Mesendoderm (in vitro differentiated cells): ENCODE data around the gene MOK.

Source experiments
- DNase-seq: peaks from one replicate; pipeline ENCODE4 v3.0.0; 2013
- H2AK5ac ChIP-seq: 2 replicates; pipeline ENCODE4 v1.6.1; 2013; ENCODE audit warnings: low read length, inconsistent platforms
- H2BK120ac ChIP-seq: 2 replicates; pipeline ENCODE4 v1.6.1; 2013; ENCODE audit warnings: low read depth, mild to moderate bottlenecking, low read length, moderate library complexity, mixed read lengths
- H2BK15ac ChIP-seq: replicated peaks from 2 replicates; pipeline ENCODE4 v1.6.1; 2013; ENCODE audit warnings: low read depth, mild to moderate bottlenecking, moderate library complexity
- H2BK5ac ChIP-seq: 2 replicates; pipeline ENCODE4 v1.6.1; 2013; ENCODE audit warnings: low read length, inconsistent platforms
- H3K18ac ChIP-seq: 2 replicates; pipeline ENCODE4 v1.6.1; 2013; ENCODE audit warnings: mild to moderate bottlenecking, low read length, mixed read lengths
- H3K23ac ChIP-seq: one replicate; pipeline ENCODE4 v1.6.1; 2013; ENCODE audit warnings: low read length
- H3K27ac ChIP-seq: 2 replicates; pipeline ENCODE4 v1.5.1; 2013; ENCODE audit warnings: low read depth, mild to moderate bottlenecking, inconsistent platforms, low read length, moderate library complexity
- H3K27me3 ChIP-seq: 2 replicates; pipeline ENCODE4 v1.6.1; 2013; ENCODE audit warnings: low read length, control low read depth, mild to moderate bottlenecking, inconsistent platforms; ENCODE audit not compliant: insufficient read depth, poor library complexity
- H3K36me3 ChIP-seq: 2 replicates; pipeline ENCODE4 v1.6.1; 2013; ENCODE audit warnings: low read length, inconsistent platforms; ENCODE audit not compliant: control insufficient read depth, insufficient read depth
- H3K4ac ChIP-seq: one replicate; pipeline ENCODE4 v1.6.1; 2013; ENCODE audit warnings: low read depth, mild to moderate bottlenecking, low read length, moderate library complexity
- H3K4me1 ChIP-seq: 2 replicates; pipeline ENCODE4 v1.6.1; 2013; ENCODE audit warnings: low read depth, low read length, inconsistent platforms; ENCODE audit not compliant: control insufficient read depth
- H3K4me2 ChIP-seq: 2 replicates; pipeline ENCODE4 v1.6.1; 2013; ENCODE audit warnings: low read length
- H3K4me3 ChIP-seq: 2 replicates; pipeline ENCODE4 v1.5.1; 2013; ENCODE audit warnings: mild to moderate bottlenecking, low read length
- H3K56ac ChIP-seq: one replicate; pipeline ENCODE4 v1.6.1; 2013; ENCODE audit warnings: low read length
- H3K79me1 ChIP-seq: 2 replicates; pipeline ENCODE4 v1.6.1; 2013; ENCODE audit warnings: low read length, inconsistent platforms
- H3K79me2 ChIP-seq: 2 replicates; pipeline ENCODE4 v1.6.1; 2013; ENCODE audit warnings: mild to moderate bottlenecking, low read length; ENCODE audit not compliant: control insufficient read depth, insufficient read depth
- H3K9ac ChIP-seq: 2 replicates; pipeline ENCODE4 v1.6.1; 2013; ENCODE audit warnings: low read length, inconsistent platforms
- H4K5ac ChIP-seq: one replicate; pipeline ENCODE4 v1.6.1; 2013; ENCODE audit warnings: low read length
- H4K8ac ChIP-seq: one replicate; pipeline ENCODE4 v1.6.1; 2013; ENCODE audit warnings: low read depth, mild to moderate bottlenecking, control low read depth, low read length, moderate library complexity
- WGBS: extraction: QIAGEN DNeasy Blood & Tissue Kit; methylation state at CpG from one replicate; pipeline ENCODE4 v1.1.7; 2013; ENCODE audit warnings: low lambda C conversion rate, missing lambda C conversion rate; ENCODE audit not compliant: insufficient coverage; ENCODE audit errors: extremely low coverage; 5-methylcytosine and 5-hydroxymethylcytosine counted together

The MOK gene

DNA sequence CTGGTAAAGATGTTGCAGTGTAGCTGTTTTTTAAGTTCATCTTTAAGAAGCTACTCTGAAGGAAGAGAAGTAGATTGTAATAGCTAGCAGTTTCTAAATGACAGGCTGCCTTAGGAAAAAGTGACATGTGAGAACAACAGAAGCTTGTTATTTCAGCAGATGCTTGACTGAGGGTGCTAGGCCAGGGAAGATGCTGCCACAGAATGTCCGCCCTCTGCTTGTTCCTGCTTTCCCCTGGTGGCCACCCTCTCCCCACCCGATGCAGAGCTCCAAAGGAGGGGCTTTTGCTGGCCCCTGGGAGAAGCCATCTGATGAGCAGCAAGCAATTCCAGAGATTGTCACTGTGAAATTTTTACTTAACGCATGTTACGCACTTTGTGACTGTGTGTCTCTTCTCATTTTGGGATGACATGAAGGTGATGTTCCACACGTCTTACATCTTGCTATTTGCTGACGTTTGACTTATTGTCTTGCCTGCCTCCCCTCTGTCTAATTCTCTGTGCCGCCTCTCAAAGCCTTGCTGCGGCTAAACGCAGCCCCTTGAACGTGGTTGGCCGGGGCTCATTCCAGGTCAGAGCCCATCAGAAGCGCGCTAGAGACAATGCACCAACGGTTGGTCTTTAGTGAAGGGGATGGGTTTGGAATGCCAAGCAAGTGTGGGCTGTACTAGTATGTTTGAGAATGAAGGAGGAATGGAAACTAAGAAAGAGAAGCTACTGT is 120.5 kb downstream of the MOK start:
- no peak overlapping the region for H4K8ac ChIP-seq
- no peak overlapping the region for H3K23ac ChIP-seq
- H4K5ac ChIP-seq, result no peak overlapping the region
- no peak overlapping the region for H2BK120ac ChIP-seq
- no peak overlapping the region for H2AK5ac ChIP-seq
- no peak overlapping the region for H3K4me2 ChIP-seq
- no peak overlapping the region for H2BK15ac ChIP-seq
- H3K27me3 ChIP-seq, result no peaks in the 10 kb centered on the region
- WGBS, result no CpG with 5 or more reads among the region's 14 CpGs
- no peak overlapping the region for H3K9ac ChIP-seq
- H3K56ac ChIP-seq, result no peak overlapping the region
- no peak overlapping the region for H2BK5ac ChIP-seq
- no peaks in the 10 kb centered on the region for H3K36me3 ChIP-seq
- peaks cover 33% of the 10 kb centered on the region for H3K79me1 ChIP-seq
- H3K4me1 ChIP-seq, result peaks cover 11% of the 10 kb centered on the region
- no peak for DNase-seq
- no peak overlapping the region for H3K4ac ChIP-seq
- H3K4me3 ChIP-seq, result no peak overlapping the region
- peaks cover 41% of the 10 kb centered on the region for H3K79me2 ChIP-seq
- H3K18ac ChIP-seq, result no peak overlapping the region
- no peak overlapping the region for H3K27ac ChIP-seq

DNA sequence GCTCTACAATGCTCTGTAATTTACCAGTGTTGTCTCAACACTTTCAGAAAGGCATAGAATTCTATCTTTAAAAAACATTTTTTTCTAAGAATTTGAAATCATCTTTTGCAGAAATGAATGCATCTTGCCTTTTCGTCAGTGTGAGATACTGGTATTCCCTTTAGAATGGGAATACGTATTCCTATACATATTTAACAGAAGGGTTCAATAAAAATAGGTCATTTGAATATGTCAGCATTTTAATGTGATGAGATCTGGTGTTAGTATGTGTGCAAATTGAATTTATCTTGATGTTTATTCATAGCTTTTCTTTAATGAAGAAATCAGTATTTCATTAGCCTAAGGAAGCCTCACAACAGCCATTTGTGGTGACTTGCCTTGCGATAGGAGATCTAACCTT is 121.1 kb downstream of the MOK start:
- WGBS, result no CpG with 5 or more reads among the region's 3 CpGs
- no peak overlapping the region for H2BK120ac ChIP-seq
- H3K27ac ChIP-seq, result no peak overlapping the region
- no peaks in the 10 kb centered on the region for H3K27me3 ChIP-seq
- no peak overlapping the region for H3K4me2 ChIP-seq
- H3K36me3 ChIP-seq, result no peaks in the 10 kb centered on the region
- H4K8ac ChIP-seq, result no peak overlapping the region
- H3K4me3 ChIP-seq, result no peak overlapping the region
- H2AK5ac ChIP-seq, result no peak overlapping the region
- no peak overlapping the region for H3K23ac ChIP-seq
- H3K18ac ChIP-seq, result no peak overlapping the region
- H4K5ac ChIP-seq, result no peak overlapping the region
- no peak overlapping the region for H3K4ac ChIP-seq
- peaks cover 42% of the 10 kb centered on the region for H3K79me2 ChIP-seq
- H3K56ac ChIP-seq, result no peak overlapping the region
- peaks cover 11% of the 10 kb centered on the region for H3K4me1 ChIP-seq
- H2BK15ac ChIP-seq, result no peak overlapping the region
- no peak overlapping the region for H3K9ac ChIP-seq
- no peak for DNase-seq
- peaks cover 33% of the 10 kb centered on the region for H3K79me1 ChIP-seq
- no peak overlapping the region for H2BK5ac ChIP-seq

DNA sequence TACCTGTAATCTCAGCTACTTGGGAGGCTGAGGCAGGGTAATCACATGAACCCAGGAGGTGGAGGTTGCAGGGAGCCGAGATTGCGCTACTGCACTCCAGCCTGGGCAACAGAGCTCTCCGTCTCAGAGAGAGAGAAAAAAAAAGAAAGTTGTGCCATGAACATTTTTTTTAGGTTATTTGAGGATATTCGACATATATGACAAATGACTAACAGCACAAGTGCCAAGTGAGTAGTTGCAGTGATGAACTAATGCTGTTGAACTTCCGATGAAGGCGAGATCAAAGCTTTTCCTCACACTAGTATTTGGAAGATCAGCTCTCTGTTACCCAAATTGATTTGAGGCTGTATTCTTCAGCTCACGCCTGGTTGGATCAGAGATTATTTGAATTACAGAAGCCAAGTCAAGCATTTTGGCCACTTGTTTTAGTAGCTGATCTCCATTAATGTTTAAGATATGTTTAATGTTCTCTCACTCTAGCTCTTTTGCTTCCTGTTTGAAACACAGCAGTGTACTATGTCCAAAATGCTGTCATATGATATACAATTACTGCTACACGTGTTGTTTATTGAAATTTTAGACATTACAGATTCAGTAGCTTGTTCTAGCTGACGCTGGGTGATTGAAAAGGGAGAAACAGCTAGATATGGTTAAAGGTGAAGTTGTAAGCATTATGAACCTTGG is 121.9 kb downstream of the MOK start:
- no peak overlapping the region for H3K4me2 ChIP-seq
- H2AK5ac ChIP-seq, result no peak overlapping the region
- H3K23ac ChIP-seq, result no peak overlapping the region
- H2BK5ac ChIP-seq, result no peak overlapping the region
- DNase-seq, result no peak
- no CpG with 5 or more reads among the region's 9 CpGs for WGBS
- H3K4me1 ChIP-seq, result peaks cover 11% of the 10 kb centered on the region
- H4K8ac ChIP-seq, result no peak overlapping the region
- peaks cover 45% of the 10 kb centered on the region for H3K79me2 ChIP-seq
- H3K36me3 ChIP-seq, result no peaks in the 10 kb centered on the region
- H3K4ac ChIP-seq, result no peak overlapping the region
- H3K4me3 ChIP-seq, result no peak overlapping the region
- H3K9ac ChIP-seq, result no peak overlapping the region
- H2BK120ac ChIP-seq, result no peak overlapping the region
- peaks cover 32% of the 10 kb centered on the region for H3K79me1 ChIP-seq
- no peak overlapping the region for H2BK15ac ChIP-seq
- H3K18ac ChIP-seq, result no peak overlapping the region
- H3K56ac ChIP-seq, result no peak overlapping the region
- H4K5ac ChIP-seq, result no peak overlapping the region
- H3K27ac ChIP-seq, result no peak overlapping the region
- H3K27me3 ChIP-seq, result no peaks in the 10 kb centered on the region

GRCh38 chr14:102182190-102182589 is 122.8 kb downstream of the MOK start:
- Histone ChIP-seq H4K8ac (no peak overlapping the region), H3K56ac (no peak overlapping the region), H2AK5ac (no peak overlapping the region), H4K5ac (no peak overlapping the region), H3K23ac (no peak overlapping the region), H3K9ac (no peak overlapping the region), H3K4me2 (no peak overlapping the region), H3K4me3 (no peak overlapping the region), H3K79me1 (peaks cover 31% of the 10 kb centered on the region), H3K27ac (no peak overlapping the region), H3K4ac (no peak overlapping the region), H3K27me3 (no peaks in the 10 kb centered on the region), H3K79me2 (peaks cover 41% of the 10 kb centered on the region), H2BK15ac (no peak overlapping the region), H3K4me1 (peaks cover 9% of the 10 kb centered on the region), H3K18ac (no peak overlapping the region), H2BK120ac (no peak overlapping the region), H3K36me3 (no peaks in the 10 kb centered on the region), H2BK5ac (no peak overlapping the region)
- no peak for DNase-seq

DNA sequence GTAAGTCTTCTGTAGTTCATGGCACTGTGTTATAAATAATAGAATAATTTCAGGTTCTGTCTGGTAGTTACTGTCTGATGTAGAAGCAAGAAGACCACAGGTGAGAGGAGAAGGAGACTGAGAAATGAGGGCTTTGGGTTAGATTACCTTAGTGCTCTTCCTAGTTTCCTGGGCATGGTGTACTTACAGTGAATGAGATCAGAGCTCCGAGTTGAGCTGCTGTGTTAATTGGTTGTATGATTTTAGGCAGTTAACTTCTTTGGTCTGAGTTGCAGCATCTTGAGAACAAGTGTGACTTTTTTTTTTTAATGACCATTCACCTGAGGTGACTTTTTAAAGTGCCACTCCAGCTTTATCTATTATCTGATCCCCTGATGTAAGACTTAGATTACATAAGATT is 123.8 kb downstream of the MOK start:
- no peaks in the 10 kb centered on the region for H3K36me3 ChIP-seq
- H3K79me2 ChIP-seq, result peaks cover 41% of the 10 kb centered on the region
- no peak overlapping the region for H2AK5ac ChIP-seq
- no peak overlapping the region for H2BK120ac ChIP-seq
- H2BK5ac ChIP-seq, result no peak overlapping the region
- peaks cover 9% of the 10 kb centered on the region for H3K4me1 ChIP-seq
- H3K23ac ChIP-seq, result no peak overlapping the region
- DNase-seq, result no peak
- H4K5ac ChIP-seq, result no peak overlapping the region
- H3K27ac ChIP-seq, result no peak overlapping the region
- H3K18ac ChIP-seq, result no peak overlapping the region
- no peak overlapping the region for H4K8ac ChIP-seq
- WGBS, result no CpG with 5 or more reads among the region's 1 CpG
- H3K56ac ChIP-seq, result no peak overlapping the region
- no peak overlapping the region for H3K9ac ChIP-seq
- no peak overlapping the region for H3K4me2 ChIP-seq
- no peaks in the 10 kb centered on the region for H3K27me3 ChIP-seq
- H2BK15ac ChIP-seq, result no peak overlapping the region
- peaks cover 30% of the 10 kb centered on the region for H3K79me1 ChIP-seq
- H3K4ac ChIP-seq, result no peak overlapping the region
- no peak overlapping the region for H3K4me3 ChIP-seq
